HG03108 (cell line): ENCODE data around the gene TMEM129.
A peak's percentile ranks its signal among the peaks of the same experiment; 100 is the strongest.

Source experiments
- ATAC-seq: cut with Tn5 transposase; IDR thresholded peaks from one replicate; pipeline ENCODE4 v1.9.1; 2021; ENCODE audit warnings: moderate library complexity; ENCODE audit not compliant: unreplicated experiment

TMEM129 gene

DNA sequence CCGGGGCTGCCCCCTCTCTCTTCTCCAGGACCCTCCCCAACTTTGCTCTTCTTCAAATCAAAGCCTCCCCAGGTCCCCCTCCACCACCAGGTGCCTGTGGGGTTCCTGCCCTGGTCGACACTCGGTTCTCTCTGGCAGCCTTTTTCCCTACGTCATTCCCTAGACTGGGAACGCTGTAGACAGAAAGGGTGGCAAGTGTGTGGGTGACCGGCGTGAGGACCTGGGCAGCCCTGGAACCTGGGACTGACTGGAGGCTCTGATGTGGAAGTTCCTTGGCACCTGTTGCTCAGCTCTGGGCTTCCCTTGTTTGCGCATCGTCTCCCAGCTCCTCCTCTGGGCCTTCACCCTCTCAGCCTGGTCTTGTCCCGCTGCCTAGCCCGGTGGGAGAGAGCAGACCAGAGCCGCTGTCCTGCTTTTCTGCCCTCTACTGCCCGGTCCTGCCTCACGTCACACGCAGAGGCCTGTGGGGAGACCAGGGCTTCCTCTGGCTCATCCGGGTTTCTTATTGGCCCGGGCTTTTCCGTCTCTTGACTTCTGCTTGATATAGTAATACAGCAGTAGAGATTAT is 1.5 kb upstream of the TMEM129 start:
- no peak for ATAC-seq

DNA sequence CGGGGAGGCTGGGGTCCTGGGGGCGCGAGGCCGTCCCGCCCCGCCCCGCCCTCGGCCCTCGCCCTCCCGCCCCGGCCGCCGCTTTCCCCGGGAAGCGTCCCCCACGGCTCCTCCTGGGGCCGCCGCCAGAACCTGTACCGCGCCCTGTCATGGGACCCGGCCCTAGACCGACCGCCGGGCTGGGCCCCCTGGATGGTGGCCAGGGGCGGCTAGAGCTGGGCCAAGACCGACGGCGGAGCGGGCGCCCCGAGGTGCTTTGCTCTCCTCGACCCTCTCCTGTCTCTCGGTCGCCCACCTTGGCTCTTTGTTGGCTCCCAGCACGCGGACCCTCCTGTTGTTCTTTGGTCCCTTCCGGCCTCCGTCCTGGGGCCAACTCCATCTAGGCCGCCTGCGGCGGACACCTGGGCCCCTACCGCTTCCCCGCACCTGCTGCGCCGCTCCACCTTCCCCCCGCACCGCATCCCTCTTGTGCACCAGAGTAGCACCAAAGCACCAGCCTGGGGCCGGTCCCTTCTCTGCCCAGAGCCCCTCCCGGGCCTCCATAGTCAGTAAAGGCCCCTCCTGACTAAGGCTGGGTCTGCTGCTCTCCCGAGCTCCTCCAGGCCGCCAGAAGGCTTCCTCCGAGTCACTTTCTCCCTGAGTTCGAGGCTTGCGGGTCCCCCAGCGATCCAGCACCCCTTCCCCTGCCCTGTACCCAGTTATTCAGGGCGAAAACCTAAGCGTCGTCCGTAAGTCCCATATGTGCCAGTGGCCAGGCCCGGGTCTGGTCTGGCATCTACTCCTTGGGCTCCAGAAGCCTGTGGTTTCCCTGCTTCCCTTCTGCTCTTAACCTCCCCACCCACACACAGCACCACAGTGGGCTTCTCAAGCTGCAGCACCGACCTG is 785 bp upstream of the TMEM129 start:
- ATAC-seq = no peak

GRCh38 chr4:1720163-1720983 is 750 bp downstream of the TMEM129 start:
- no peak for ATAC-seq

GRCh38 chr4:1718095-1718850 is 2.9 kb downstream of the TMEM129 start:
- ATAC-seq = no peak

- no peak for ATAC-seq
Measured at GRCh38 chr4:1717129-1718094, 3.7 kb downstream of the TMEM129 start.

DNA sequence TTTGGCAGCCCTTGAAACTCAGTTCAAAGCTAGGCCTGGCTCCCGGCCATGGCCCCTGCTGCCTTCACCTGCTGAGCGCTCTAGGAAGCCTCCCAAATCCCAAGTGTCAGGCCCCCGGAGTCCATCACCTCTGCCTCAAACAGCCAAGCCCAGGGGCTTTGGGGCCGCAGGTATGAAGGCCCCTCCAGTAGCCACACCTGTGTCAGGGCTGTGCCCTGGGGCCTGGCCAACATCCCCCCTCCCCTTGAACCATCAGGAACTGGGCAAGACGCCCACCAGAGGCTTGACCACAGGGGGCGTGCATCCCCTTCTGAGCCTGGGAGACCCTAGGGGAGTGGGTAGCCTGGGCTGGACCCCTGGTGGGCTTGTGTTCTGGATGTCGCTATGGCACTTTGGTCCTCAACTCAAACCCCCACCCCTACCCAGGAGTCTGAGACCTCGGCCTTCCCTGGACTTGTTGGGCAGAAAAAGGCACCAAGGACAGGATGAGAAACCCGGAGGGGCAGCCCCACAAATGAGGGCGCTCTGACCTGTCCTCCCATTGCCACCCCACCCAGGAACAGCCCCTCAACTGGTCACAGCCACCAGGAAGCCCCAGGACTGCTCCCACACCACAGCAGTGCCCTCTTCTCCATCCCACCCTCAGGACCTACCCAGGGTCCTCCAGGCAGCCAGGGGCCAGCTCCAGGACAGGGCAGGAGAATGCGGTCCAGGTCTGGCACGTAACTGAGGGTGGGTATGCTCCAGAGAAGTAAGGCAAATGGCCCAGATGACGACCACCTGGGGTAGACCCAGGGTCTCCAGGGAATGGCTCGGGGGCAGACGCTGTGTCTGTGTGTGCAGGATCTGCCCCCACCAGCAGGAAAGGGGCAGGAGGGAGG is 4.8 kb downstream of the TMEM129 start:
- ATAC-seq = no peak

DNA sequence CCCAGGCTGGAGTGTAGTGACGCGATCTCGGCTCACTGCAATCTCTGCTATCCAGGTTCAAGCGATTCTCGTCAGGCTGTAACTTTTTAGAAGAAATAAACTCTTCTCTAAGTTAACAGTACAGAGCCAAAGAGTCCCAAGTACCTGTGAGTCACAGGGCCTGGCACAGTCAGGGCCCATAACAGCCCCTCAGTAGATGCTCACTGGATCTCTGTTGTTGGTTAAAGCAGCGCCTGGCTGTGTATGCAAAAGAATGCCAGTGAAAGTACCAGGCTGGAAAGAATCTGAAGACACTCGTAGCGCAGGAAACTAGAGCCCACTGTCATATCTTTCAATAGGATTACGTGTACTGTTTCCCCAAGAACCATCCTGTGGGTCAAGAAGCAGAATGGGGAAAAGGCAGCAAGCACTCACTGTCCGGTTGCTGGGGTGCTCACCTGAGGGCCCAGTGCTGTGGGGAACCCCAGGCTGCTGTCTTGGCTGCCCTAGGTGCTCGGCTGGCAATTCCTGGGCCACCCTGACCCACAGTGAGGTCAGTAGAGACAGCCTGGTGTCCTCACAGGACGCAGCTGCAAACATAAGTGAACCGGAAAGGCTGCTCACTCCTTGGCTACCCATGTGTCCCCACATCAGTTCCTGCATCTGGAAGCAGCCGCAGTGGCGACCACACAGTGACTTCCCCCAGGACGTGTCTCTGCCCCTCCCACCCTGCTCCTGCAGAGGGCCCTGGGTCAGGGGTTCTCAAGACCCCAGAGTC is 5.9 kb downstream of the TMEM129 start:
- no peak for ATAC-seq

DNA sequence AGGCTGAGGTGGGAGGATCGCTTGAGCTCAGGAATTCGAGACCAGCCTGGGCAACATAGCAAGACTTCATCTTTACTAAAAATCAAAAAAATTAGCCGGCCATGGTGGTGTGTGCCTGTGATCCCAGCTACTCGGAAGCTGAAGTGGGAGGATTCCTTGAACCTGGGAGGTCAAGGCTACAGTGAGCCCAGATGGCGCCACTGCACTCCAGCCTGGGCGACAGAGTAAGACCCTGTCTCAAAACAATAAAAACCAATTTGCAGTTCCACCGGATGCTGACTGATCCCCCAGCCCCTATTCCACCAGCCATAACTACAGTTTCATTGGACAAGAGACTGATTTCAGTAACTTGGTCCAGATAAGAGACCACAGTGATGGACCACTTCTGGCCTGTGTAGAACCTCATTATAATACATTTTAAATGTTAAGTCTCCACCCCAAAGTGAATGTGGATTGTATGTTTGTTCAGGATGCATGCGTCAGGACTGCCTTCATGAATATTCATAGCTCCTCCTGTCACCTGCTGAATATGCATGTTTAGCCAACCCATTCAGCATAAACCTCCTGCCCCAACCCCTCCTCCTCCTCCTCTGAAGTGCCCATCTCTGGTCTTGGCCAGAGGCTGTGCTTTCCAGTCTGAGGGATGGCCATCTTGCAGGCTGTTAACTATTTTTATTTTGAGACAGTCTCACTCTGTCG is 6.7 kb downstream of the TMEM129 start:
- no peak for ATAC-seq

DNA sequence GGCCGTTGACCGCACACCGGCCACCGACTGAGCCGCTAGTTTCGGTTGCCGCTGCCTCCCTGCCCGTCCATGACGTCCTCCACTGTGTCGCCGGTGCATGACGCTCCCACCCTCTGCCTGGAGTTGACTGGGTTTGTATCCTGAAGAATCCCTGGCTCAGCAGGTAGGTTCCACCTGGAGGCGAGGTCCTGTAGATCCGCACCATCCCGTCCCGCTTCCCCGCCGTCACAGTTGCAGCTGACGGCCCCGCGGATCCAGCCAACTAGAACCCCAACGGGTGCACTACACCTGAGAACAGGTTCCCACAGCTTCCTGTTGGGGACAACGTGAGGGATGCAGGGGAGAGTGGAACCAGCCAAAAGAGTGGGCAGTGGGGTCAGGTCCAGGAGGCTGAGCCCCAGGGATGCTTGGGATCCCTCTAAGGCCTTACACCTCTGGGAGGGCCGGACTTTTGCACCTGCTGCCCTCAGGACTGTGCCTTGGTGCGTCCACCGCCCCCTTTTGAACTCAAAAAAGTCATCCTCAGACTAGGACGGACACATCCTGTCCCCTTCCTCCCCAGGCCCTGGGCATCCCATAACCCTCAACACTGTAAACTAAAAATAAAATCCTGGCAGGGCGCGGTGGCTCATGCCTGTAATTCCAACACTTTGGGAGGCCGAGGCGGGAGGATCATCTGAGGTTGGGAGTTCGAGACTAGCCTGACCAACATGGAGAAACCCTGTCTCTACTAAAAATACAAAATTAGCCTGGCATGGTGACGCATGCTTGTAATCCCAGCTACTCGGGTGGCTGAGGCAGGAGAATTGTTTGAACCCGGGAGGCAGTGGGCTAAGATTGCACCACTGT is 7.9 kb downstream of the TMEM129 start:
- peak; percentile 2 for ATAC-seq

DNA sequence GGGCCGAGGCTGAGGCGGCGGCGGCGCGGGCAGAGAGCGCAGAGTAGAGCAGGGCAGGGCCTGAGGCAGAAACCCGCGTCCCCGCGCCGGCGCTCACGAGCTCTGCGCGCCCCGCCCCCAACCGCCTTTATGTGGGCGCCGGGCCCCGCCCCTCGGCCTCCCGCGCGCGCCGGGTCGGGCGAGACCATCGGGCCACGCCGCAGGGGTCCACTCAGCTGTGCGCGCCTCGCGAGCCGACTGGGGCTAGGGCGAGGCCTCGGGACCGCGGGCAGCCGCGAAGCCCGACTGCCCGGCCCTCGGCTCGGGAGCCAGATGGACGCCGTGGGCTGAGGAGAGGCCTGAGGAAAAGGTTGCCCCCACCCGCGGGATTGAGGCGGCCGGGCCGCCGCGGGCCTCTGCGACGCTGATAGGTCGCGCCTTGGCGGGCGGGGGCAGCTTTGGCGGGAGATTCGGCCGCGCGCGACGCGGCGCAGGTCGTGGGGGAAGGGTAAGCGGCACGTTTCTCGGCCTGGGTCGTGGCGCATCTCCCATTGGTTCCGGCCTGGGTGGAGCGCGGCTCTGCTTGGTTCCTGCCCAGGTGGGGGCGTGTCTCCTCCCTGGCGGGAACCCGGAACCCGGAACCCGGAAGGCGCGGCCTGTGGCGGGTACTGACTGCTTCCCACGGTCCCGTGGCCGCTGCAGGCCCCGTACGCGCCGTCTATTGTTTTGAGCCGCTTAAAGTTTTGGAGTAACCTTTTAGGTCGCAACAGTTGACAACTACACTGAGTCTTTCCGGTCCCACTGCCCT is 8.7 kb downstream of the TMEM129 start, which contains the start of gene SLBP:
Gene SLBP, minus strand, starts transcription at position 104 of the 787 bp plus-strand sequence. CDS start 131 bp downstream, outside the sequence.
- peak; percentile 75 for ATAC-seq

GRCh38 chr4:1711571-1712215 is 9.4 kb downstream of the TMEM129 start:
- peak; percentile 4 for ATAC-seq

GRCh38 chr4:1711055-1711570 is 10.0 kb downstream of the TMEM129 start:
- ATAC-seq = no peak

- ATAC-seq = no peak
Measured at GRCh38 chr4:1708581-1708980, 12.5 kb downstream of the TMEM129 start.

DNA sequence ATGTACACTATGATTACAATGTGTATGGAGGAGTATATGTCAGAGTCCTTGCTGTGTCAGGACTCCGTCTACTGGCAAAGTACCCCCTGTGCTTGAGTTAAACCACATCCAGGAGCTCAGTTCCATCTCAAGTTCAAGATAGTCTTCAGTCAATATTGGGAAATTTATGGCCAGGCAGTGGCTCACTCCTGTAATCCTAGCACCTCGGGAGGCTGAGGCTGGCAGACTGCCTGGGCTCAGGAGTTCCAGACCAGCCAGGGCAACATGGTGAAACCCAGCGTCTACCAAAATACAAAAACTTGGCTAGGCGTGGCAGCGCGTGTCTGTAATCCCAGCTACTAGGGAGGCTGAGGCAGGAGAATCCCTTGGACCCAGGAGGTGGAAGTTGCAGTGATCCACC is 14.8 kb downstream of the TMEM129 start:
- ATAC-seq = no peak

- no peak for ATAC-seq
Measured at GRCh38 chr4:1705732-1706131, 15.4 kb downstream of the TMEM129 start.
